GM12875 (cell line): ENCODE results near the gene IGSF21.

Experiments used
- H3K4me3 ChIP-seq: one replicate; pipeline ENCODE4 v1.5.1; 2011; ENCODE audit warnings: low read depth, low read length, control low read depth
- CTCF ChIP-seq: IDR thresholded peaks from 2 replicates; pipeline ENCODE4 v1.5.1; 2011; ENCODE audit warnings: low read depth, mild to moderate bottlenecking, control low read depth, inconsistent platforms, low read length, moderate library complexity, borderline replicate concordance; ENCODE audit not compliant: insufficient read depth

The IGSF21 gene

GRCh38 chr1:18329469-18330253 is 222.1 kb downstream of the IGSF21 start:
- no peak overlapping the region for H3K4me3 ChIP-seq
- TF ChIP-seq CTCF: no peak

GRCh38 chr1:18332576-18332975 is 225.0 kb downstream of the IGSF21 start:
- H3K4me3 ChIP-seq: no peak overlapping the region
- no peak for TF ChIP-seq CTCF

GRCh38 chr1:18333220-18333619 is 225.6 kb downstream of the IGSF21 start:
- no peak for TF ChIP-seq CTCF

GRCh38 chr1:18336801-18337200 is 229.2 kb downstream of the IGSF21 start:
- no peak for TF ChIP-seq CTCF
- H3K4me3 ChIP-seq: no peak overlapping the region

More at GRCh38 chr1:18333220-18333619, 225.6 kb downstream of the IGSF21 start:
- H3K4me3 ChIP-seq: no peak overlapping the region

- TF ChIP-seq CTCF: no peak
- H3K4me3 ChIP-seq: no peak overlapping the region
These were observed 230.2 kb downstream of the IGSF21 start for GRCh38 chr1:18337757-18338156.

GRCh38 chr1:18339161-18339560 is 231.6 kb downstream of the IGSF21 start:
- no peak overlapping the region for H3K4me3 ChIP-seq
- no peak for TF ChIP-seq CTCF

- no peak for TF ChIP-seq CTCF
- H3K4me3 ChIP-seq: no peak overlapping the region
These were observed 232.7 kb downstream of the IGSF21 start for GRCh38 chr1:18340158-18340764.
